ENCODE results near the gene CSNK1E. TPM values are rescaled to one million over a fixed set of nuclear protein-coding genes. Genes with fewer than 3 reads are reported as not detected.

The CSNK1E gene
- total RNA-seq, 2 donors from 2014 or later = 98.1 to 140 TPM

DNA sequence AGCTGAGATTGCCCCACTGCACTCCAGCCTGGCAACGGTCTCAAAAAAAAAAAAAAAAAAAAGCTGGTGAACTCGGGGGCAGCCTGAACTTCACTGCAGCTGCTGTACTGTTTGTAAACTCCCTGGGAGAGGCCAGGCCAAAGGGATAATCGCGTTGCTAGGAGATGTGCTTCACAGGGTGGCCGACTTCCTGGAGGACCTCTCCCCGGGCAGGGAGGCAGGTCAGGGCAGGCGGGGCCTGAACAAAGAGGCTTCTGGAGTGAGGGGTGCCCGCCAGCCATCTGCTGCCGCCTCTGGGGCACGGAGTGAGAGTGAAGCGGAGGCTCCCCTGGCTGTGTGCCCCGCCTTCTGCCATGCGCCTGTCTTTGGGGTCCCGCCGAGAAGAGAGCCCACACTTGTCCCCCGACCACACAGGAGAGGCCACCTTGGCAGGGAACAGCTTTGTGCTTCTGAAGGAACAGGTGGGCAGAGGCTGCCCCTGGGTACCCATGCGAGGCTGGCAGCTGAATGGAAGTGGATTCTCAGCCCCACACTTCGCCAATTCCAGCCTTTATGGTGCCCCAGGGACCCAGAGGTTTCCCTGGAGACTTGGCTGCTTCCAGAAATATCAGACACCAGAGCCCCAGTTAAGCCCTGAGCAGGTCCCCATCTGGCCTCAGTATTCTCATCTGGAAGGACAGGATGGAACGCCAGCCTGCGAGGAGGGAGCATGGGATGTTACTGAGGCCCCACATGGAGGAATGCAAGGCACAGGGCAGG is 74.0 kb downstream of the CSNK1E start:
- no peak for DNase-seq (ENCODE audit: low spot score)
- Histone ChIP-seq H3K4me3 (no peak overlapping the region), H3K9me3 (no peaks in the 10 kb centered on the region), H3K27ac (peak overlapping the region; percentile 47 to 50), H3K36me3 (peaks cover 19% of the 10 kb centered on the region), H3K4me1 (ENCODE audit: control insufficient read depth in 1 of 2, low read depth in 2 of 2) (peaks cover 20 to 78% of the 10 kb centered on the region in 2 donors), H3K27me3 (replicated peaks; ENCODE audit: insufficient read depth) (no peaks in the 10 kb centered on the region)
- TF ChIP-seq, protein P1, sequence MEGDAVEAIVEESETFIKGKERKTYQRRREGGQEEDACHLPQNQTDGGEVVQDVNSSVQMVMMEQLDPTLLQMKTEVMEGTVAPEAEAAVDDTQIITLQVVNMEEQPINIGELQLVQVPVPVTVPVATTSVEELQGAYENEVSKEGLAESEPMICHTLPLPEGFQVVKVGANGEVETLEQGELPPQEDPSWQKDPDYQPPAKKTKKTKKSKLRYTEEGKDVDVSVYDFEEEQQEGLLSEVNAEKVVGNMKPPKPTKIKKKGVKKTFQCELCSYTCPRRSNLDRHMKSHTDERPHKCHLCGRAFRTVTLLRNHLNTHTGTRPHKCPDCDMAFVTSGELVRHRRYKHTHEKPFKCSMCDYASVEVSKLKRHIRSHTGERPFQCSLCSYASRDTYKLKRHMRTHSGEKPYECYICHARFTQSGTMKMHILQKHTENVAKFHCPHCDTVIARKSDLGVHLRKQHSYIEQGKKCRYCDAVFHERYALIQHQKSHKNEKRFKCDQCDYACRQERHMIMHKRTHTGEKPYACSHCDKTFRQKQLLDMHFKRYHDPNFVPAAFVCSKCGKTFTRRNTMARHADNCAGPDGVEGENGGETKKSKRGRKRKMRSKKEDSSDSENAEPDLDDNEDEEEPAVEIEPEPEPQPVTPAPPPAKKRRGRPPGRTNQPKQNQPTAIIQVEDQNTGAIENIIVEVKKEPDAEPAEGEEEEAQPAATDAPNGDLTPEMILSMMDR (IDR thresholded peaks at IDR 0.05) = no peak
- ATAC-seq (ENCODE audit: insufficient number of reproducible peaks, low FRiP score, low read depth) = no peak

DNA sequence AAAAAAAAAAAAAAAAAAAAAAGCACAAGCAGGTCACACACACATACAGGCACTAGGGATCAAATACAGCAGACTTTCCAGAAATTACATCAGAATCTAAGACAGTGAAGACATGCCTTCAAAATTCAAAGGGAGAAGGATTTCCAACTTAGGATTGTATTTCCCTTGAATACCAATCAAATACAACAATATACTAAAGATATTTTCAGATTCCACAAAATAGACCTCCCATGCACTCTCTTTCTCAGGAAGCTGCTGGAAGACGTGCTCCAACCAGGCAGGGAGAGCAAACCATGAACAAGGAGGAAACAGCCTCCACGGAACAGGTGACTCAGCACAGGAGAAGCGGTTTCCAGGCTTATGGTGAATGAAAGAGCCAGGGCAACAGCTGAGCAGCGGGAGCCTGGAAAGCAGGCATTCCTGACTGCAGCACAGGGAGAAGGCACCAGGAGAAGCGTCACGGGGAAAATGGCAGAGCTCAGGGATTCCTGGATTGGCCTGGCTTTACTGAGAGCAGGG is 76.4 kb downstream of the CSNK1E start:
- no peaks in the 10 kb centered on the region for H3K9me3 ChIP-seq
- DNase-seq (ENCODE audit: low spot score) (no peak), ATAC-seq (ENCODE audit: insufficient number of reproducible peaks, low FRiP score, low read depth) (no peak)
- H3K4me3 ChIP-seq = no peak overlapping the region
- H3K4me1 ChIP-seq (ENCODE audit: control insufficient read depth in 1 of 2, low read depth in 2 of 2) = peaks cover 17 to 64% of the 10 kb centered on the region in 2 donors
- peak overlapping the region; percentile 24 to 79 for H3K27ac ChIP-seq
- H3K36me3 ChIP-seq = peaks cover 24% of the 10 kb centered on the region
- TF ChIP-seq, protein P1 (IDR thresholded peaks at IDR 0.05) = no peak
- no peaks in the 10 kb centered on the region for H3K27me3 ChIP-seq (replicated peaks; ENCODE audit: insufficient read depth)

Other genes starting within 250 kb of the CSNK1E start
- 1 to 10 TPM; 1.2 to 1.5 TPM for gene SLC16A8, start 233.2 kb downstream of the CSNK1E start, total RNA-seq
- gene BAIAP2L2, start 206.7 kb downstream of the CSNK1E start, total RNA-seq = 1 to 10 TPM in 1 of 2 donors, not detected in 1; 2.5 TPM
- gene PLA2G6, start 135.6 kb downstream of the CSNK1E start, total RNA-seq = 10 to 100 TPM; 27.4 to 50.4 TPM
- gene MAFF, start 115.4 kb downstream of the CSNK1E start, total RNA-seq = 100 to 1,000 TPM in 1 of 2 donors, 10 to 100 TPM in 1; 97.6 to 111 TPM
- gene TMEM184B, start 44.4 kb downstream of the CSNK1E start, total RNA-seq = 100 to 1,000 TPM; 134 to 254 TPM
- not detected for gene KCNJ4, start 137.8 kb upstream of the CSNK1E start, total RNA-seq
- gene KDELR3, start 150.7 kb upstream of the CSNK1E start, total RNA-seq = 10 to 100 TPM; 16.8 to 52.9 TPM
- gene DDX17, start 188.9 kb upstream of the CSNK1E start, total RNA-seq = 100 to 1,000 TPM; 663 to 682 TPM

All from thoracic aorta (tissue), 2 donors.